ENCODE measurements around the gene CDH24. TPM values are rescaled to one million over a fixed set of nuclear protein-coding genes. Genes with fewer than 3 reads are reported as not detected.
"Not testable (repeated sequence)": the region's sequence is repeated elsewhere in the genome, so short reads cannot be mapped to it uniquely, and the experiment has no call there.

Gene CDH24
- total RNA-seq, 1 donor from 2014 or later = 2.0 TPM

- intact Hi-C loops (cut with micrococcal nuclease) = no loop called here
Measured at GRCh38 chr14:23028799-23029198, 28.5 kb downstream of the CDH24 start.

- intact Hi-C loops (cut with micrococcal nuclease) = no loop called here
Measured at GRCh38 chr14:23025151-23025814, 32.0 kb downstream of the CDH24 start.

GRCh38 chr14:23024612-23025075 lies 32.7 kb downstream of the CDH24 start:
- intact Hi-C loops (cut with micrococcal nuclease) = no loop called here

GRCh38 chr14:23023795-23024152 lies 33.5 kb downstream of the CDH24 start:
- intact Hi-C loops (cut with micrococcal nuclease) = no loop called here

- intact Hi-C loops (cut with micrococcal nuclease) = no loop called here
Measured at GRCh38 chr14:23023022-23023794, 34.1 kb downstream of the CDH24 start.

- intact Hi-C loops (cut with micrococcal nuclease) = no loop called here
Measured at GRCh38 chr14:23021889-23022442, 35.4 kb downstream of the CDH24 start.

- intact Hi-C loops (cut with micrococcal nuclease) = no loop called here
Measured at GRCh38 chr14:23021434-23021833, 35.9 kb downstream of the CDH24 start.

GRCh38 chr14:23020143-23021128 lies 36.9 kb downstream of the CDH24 start:
- intact Hi-C loops (cut with micrococcal nuclease) = no loop called here

GRCh38 chr14:23018107-23018506 lies 39.2 kb downstream of the CDH24 start:
- intact Hi-C loops (cut with micrococcal nuclease) = no loop called here

GRCh38 chr14:23017091-23017490 lies 40.2 kb downstream of the CDH24 start:
- intact Hi-C loops (cut with micrococcal nuclease) = no loop called here

- intact Hi-C loops (cut with micrococcal nuclease) = no loop called here
Measured at GRCh38 chr14:23015618-23016017, 41.7 kb downstream of the CDH24 start.

GRCh38 chr14:23013749-23014054 lies 43.6 kb downstream of the CDH24 start:
- intact Hi-C loops (cut with micrococcal nuclease) = not testable (repeated sequence)

GRCh38 chr14:23013054-23013748 lies 44.1 kb downstream of the CDH24 start:
- intact Hi-C loops (cut with micrococcal nuclease) = no loop called here

GRCh38 chr14:23009939-23010726 lies 47.2 kb downstream of the CDH24 start, which contains the start of gene C14orf93:
TSS of gene C14orf93 (minus strand) at chr14:23010143. CDS start at chr14:22999023, 11,120 bp downstream.
- intact Hi-C loops (cut with micrococcal nuclease) = loop anchor here (1.0 kb wide), 1 partner anchor 291 kb away; no protein-coding TSS in a partner anchor

- intact Hi-C loops (cut with micrococcal nuclease) = no loop called here
Measured at GRCh38 chr14:23009483-23009938, 47.8 kb downstream of the CDH24 start.

GRCh38 chr14:23008831-23009230 lies 48.5 kb downstream of the CDH24 start:
- intact Hi-C loops (cut with micrococcal nuclease) = no loop called here

GRCh38 chr14:23006544-23007419 lies 50.5 kb downstream of the CDH24 start:
- intact Hi-C loops (cut with micrococcal nuclease) = loop anchor here (1.0 to 2.0 kb wide), 12 partner anchors 20 to 1622 kb away; partner anchors contain the start of genes ACIN1, AJUBA, C14orf119 and DAD1

GRCh38 chr14:23006188-23006534 lies 51.2 kb downstream of the CDH24 start:
- intact Hi-C loops (cut with micrococcal nuclease) = loop anchor here (2.0 kb wide), 1 partner anchor 295 kb away; no protein-coding TSS in a partner anchor
